Activated CD8-positive, alpha-beta memory T cell treated with anti-CD3 and anti-CD28 coated beads for 4 hours (primary cell): ENCODE results near the gene ZNF490.

Source experiments
- DNase-seq, 2 donors: peaks; one replicate each; pipeline ENCODE4 v3.0.0-alpha.2; 2020; ENCODE audit warnings: low read depth in 2 of 2

ZNF490 gene

GRCh38 chr19:12543855-12544254 is 66.8 kb downstream of the ZNF490 start:
- no peak for DNase-seq
